ENCODE results near the gene TMEM156. TPM values are rescaled to one million over a fixed set of nuclear protein-coding genes. Genes with fewer than 3 reads are reported as not detected.
"Not testable (repeated sequence)": the region's sequence is repeated elsewhere in the genome, so short reads cannot be mapped to it uniquely, and the experiment has no call there.

Gene TMEM156
- total RNA-seq, 1 experiment from 2014 or later: not detected

DNA sequence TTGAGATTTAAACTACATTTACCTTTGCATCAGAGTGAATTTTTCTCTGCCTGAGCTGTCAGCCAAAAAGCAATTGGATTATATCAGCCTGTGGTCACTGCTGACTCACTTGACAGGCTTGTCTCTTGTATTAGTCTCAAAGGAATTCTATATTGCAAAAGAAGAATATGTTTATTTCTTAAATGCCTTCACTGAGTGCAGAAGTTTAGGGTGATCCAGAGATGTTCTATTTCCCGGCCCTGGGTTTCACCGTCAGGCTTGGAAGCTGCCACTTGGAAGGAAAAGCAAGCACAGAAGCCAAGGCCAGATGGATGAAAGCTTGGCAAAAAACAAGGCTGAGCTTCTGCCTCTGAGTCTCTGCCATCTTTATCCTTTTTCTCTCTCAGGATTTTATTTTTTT is 83.7 kb downstream of the TMEM156 start:
- no peaks in the 10 kb centered on the region for H3K36me3 ChIP-seq (replicated peaks; ENCODE audit: control insufficient read depth, insufficient read depth, low read length)
- DNase-seq: no peak
- no peaks in the 10 kb centered on the region for H3K27me3 ChIP-seq (ENCODE audit: control insufficient read depth, insufficient read depth, low read length)
- H3K4me3 ChIP-seq (ENCODE audit: insufficient read depth, low read depth, low read length): no peak overlapping the region

GRCh38 chr4:38946919-38947318 is 85.3 kb downstream of the TMEM156 start:
- no peak for DNase-seq
- Histone ChIP-seq H3K4me3 (ENCODE audit: insufficient read depth, low read depth, low read length) (no peak overlapping the region), H3K36me3 (replicated peaks; ENCODE audit: control insufficient read depth, insufficient read depth, low read length) (no peaks in the 10 kb centered on the region)

GRCh38 chr4:38944440-38944839 is 87.8 kb downstream of the TMEM156 start:
- no peaks in the 10 kb centered on the region for H3K27me3 ChIP-seq (ENCODE audit: control insufficient read depth, insufficient read depth, low read length)
- no peak overlapping the region for H3K4me3 ChIP-seq (ENCODE audit: insufficient read depth, low read depth, low read length)
- H3K36me3 ChIP-seq (replicated peaks; ENCODE audit: control insufficient read depth, insufficient read depth, low read length): no peaks in the 10 kb centered on the region
- no peak for DNase-seq

More at GRCh38 chr4:38946919-38947318, 85.3 kb downstream of the TMEM156 start:
- H3K27me3 ChIP-seq (ENCODE audit: control insufficient read depth, insufficient read depth, low read length): no peaks in the 10 kb centered on the region

DNA sequence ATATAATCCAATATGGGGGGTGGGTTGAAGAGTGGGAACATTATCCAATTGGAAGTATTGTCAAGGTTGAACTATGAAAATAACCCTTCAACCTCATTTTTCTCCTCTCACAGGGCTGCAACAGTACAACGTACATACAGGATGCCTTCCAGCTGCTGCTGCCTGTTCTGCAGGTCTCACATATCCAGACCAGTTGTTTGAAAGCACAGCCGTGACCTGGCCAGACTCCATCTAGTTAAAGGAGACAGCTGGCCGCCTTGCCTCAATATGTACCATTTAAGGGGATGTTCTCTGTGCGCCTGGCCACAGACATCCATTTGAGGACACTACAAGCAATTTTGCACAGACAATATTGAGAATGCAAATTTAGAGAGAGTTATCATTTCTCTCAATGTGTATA is 88.9 kb downstream of the TMEM156 start:
- DNase-seq: no peak
- Histone ChIP-seq H3K4me3 (ENCODE audit: insufficient read depth, low read depth, low read length) (no peak overlapping the region), H3K36me3 (replicated peaks; ENCODE audit: control insufficient read depth, insufficient read depth, low read length) (no peaks in the 10 kb centered on the region), H3K27me3 (ENCODE audit: control insufficient read depth, insufficient read depth, low read length) (no peaks in the 10 kb centered on the region)

DNA sequence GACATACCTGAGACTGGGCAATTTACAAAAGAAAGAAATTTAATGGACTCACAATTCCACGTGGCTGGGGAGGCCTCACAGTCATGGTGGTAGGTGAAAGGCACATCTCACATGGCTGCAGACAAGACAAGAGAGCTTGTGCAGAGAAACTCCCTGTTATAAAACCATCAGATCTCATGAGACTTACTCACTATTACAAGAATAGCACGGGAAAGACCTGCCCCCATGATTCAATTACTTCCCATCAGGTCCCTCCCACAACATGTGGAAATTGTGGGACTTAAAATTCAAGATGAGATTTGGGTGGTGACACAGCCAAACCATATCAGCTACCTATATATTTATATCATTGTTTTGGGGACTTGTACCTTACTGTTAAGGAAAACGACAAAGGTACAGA is 90.3 kb downstream of the TMEM156 start:
- not testable (repeated sequence) for DNase-seq; H3K27me3 ChIP-seq (ENCODE audit: control insufficient read depth, insufficient read depth, low read length); H3K36me3 ChIP-seq (replicated peaks; ENCODE audit: control insufficient read depth, insufficient read depth, low read length); H3K4me3 ChIP-seq (ENCODE audit: insufficient read depth, low read depth, low read length)

- no peak for DNase-seq
- H3K36me3 ChIP-seq (replicated peaks; ENCODE audit: control insufficient read depth, insufficient read depth, low read length): no peaks in the 10 kb centered on the region; the same call in none of the 2 replicates
- H3K27me3 ChIP-seq (ENCODE audit: control insufficient read depth, insufficient read depth, low read length): no peaks in the 10 kb centered on the region
- H3K4me3 ChIP-seq (ENCODE audit: insufficient read depth, low read depth, low read length): no peak overlapping the region
These were observed 91.7 kb downstream of the TMEM156 start for GRCh38 chr4:38940476-38940875.

- DNase-seq: no peak
- H3K4me3 ChIP-seq (ENCODE audit: insufficient read depth, low read depth, low read length): no peak overlapping the region
- H3K27me3 ChIP-seq (ENCODE audit: control insufficient read depth, insufficient read depth, low read length): no peaks in the 10 kb centered on the region
- no peaks in the 10 kb centered on the region; the same call in none of the 2 replicates for H3K36me3 ChIP-seq (replicated peaks; ENCODE audit: control insufficient read depth, insufficient read depth, low read length)
These were observed 93.0 kb downstream of the TMEM156 start for GRCh38 chr4:38939165-38939564.

GRCh38 chr4:38935391-38936073 is 96.7 kb downstream of the TMEM156 start:
- H3K36me3 ChIP-seq (replicated peaks; ENCODE audit: control insufficient read depth, insufficient read depth, low read length): no peaks in the 10 kb centered on the region; the same call in none of the 2 replicates
- H3K27me3 ChIP-seq (ENCODE audit: control insufficient read depth, insufficient read depth, low read length): no peaks in the 10 kb centered on the region
- H3K4me3 ChIP-seq (ENCODE audit: insufficient read depth, low read depth, low read length): no peak overlapping the region
- no peak for DNase-seq

DNA sequence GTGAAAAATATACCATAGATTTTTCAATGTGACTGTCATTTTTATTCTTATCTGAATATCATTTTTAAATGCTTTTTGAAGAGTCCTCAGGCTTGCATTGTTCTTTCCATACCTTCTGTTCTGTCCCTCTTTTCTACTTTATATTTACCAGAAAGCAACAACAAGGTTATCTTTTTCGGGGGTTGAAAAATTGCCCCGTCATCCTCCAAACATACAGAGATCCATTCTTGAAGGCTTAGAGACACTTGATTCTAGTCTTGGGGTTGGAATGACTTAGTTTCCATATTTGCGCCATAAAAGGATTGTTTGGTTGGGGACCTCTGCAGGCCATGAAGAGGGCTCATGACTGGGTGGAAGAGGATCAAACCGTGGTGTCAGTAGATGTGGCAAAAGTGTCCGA is 101.1 kb downstream of the TMEM156 start:
- DNase-seq: no peak
- no peaks in the 10 kb centered on the region for H3K27me3 ChIP-seq (ENCODE audit: control insufficient read depth, insufficient read depth, low read length)
- H3K36me3 ChIP-seq (replicated peaks; ENCODE audit: control insufficient read depth, insufficient read depth, low read length): no peaks in the 10 kb centered on the region; the same call in 1 of the 2 replicates
- H3K4me3 ChIP-seq (ENCODE audit: insufficient read depth, low read depth, low read length): no peak overlapping the region

GRCh38 chr4:38930707-38931106 is 101.5 kb downstream of the TMEM156 start:
- no peak for DNase-seq
- H3K27me3 ChIP-seq (ENCODE audit: control insufficient read depth, insufficient read depth, low read length): no peaks in the 10 kb centered on the region
- no peaks in the 10 kb centered on the region; the same call in 1 of the 2 replicates for H3K36me3 ChIP-seq (replicated peaks; ENCODE audit: control insufficient read depth, insufficient read depth, low read length)
- no peak overlapping the region for H3K4me3 ChIP-seq (ENCODE audit: insufficient read depth, low read depth, low read length)

DNA sequence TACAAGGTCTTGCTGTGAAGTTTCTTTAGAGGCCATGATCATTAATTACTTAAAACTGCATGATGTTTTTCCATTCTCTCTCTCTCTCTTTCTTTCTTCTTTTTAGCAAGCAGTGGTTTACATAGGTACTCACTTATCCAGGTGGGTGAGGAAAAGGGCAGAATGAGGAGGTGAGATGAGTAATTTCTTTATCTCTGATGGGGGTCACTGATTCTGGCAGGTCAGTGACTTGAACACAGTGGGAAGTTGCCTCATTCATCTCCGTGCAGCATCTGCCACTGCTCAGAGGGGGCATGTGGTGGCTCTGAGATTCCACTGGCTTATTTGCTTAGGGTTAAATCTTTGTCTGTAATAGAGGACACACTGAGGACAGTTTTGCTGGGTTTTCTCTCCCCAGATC is 102.0 kb downstream of the TMEM156 start:
- Histone ChIP-seq H3K36me3 (replicated peaks; ENCODE audit: control insufficient read depth, insufficient read depth, low read length) (no peaks in the 10 kb centered on the region; the same call in 1 of the 2 replicates), H3K4me3 (ENCODE audit: insufficient read depth, low read depth, low read length) (no peak overlapping the region), H3K27me3 (ENCODE audit: control insufficient read depth, insufficient read depth, low read length) (no peaks in the 10 kb centered on the region)
- peak; percentile 19 for DNase-seq

GRCh38 chr4:38928974-38929373 is 103.2 kb downstream of the TMEM156 start:
- DNase-seq: no peak
- no peaks in the 10 kb centered on the region; the same call in 1 of the 2 replicates for H3K36me3 ChIP-seq (replicated peaks; ENCODE audit: control insufficient read depth, insufficient read depth, low read length)
- H3K4me3 ChIP-seq (ENCODE audit: insufficient read depth, low read depth, low read length): no peak overlapping the region
- no peaks in the 10 kb centered on the region for H3K27me3 ChIP-seq (ENCODE audit: control insufficient read depth, insufficient read depth, low read length)

GRCh38 chr4:38928568-38928967 is 103.6 kb downstream of the TMEM156 start:
- H3K36me3 ChIP-seq (replicated peaks; ENCODE audit: control insufficient read depth, insufficient read depth, low read length): no peaks in the 10 kb centered on the region; the same call in 1 of the 2 replicates
- no peak for DNase-seq
- H3K27me3 ChIP-seq (ENCODE audit: control insufficient read depth, insufficient read depth, low read length): no peaks in the 10 kb centered on the region

GRCh38 chr4:38926896-38927295 is 105.3 kb downstream of the TMEM156 start:
- Histone ChIP-seq H3K36me3 (replicated peaks; ENCODE audit: control insufficient read depth, insufficient read depth, low read length) (no peaks in the 10 kb centered on the region; the same call in 1 of the 2 replicates), H3K4me3 (ENCODE audit: insufficient read depth, low read depth, low read length) (no peak overlapping the region), H3K27me3 (ENCODE audit: control insufficient read depth, insufficient read depth, low read length) (no peaks in the 10 kb centered on the region)
- no peak for DNase-seq

More at GRCh38 chr4:38928568-38928967, 103.6 kb downstream of the TMEM156 start:
- no peak overlapping the region for H3K4me3 ChIP-seq (ENCODE audit: insufficient read depth, low read depth, low read length)

DNA sequence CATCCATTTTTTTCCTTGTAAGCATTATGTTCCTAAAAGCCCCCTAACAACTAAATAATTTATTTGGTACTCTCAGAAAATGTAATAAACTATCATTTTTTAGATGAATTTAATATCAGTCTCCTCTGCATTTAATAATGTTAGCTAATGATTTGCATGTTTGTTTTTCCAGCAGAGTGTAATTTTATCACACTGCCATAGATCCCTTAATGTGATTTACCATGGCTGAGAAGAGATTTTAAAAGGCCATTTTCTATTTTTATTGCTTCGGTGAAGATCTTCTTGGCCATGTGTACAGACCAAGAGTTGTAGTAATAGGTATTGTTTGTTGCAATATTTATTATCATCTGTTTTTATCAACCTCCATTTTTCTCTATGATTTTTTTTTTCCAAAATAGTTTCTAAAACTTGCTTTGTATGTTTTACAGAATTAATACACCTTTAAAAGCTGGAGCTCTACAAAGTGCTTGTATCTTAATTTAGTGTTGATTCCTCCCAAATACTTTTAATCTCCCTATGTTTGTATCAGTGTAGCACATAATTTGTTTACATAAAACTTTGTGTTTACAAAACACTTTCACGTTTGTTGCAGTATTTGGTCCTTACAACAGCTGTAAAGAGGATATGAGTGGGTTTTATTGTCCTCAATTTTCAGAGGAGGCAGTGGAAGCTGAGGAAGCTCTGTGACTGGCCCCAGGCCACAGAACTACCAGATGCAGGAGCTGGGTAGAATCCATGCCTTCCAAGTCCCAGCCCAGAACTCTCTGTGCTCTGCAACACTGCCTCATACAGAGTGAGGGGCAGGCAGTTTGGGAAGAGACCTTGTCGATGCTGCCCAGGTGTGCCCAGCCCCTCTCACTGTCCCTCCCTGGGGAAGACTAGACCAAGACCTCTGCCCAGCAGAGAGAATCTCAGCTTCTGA is 106.5 kb downstream of the TMEM156 start:
- Histone ChIP-seq H3K36me3 (replicated peaks; ENCODE audit: control insufficient read depth, insufficient read depth, low read length) (no peaks in the 10 kb centered on the region; the same call in 1 of the 2 replicates), H3K27me3 (ENCODE audit: control insufficient read depth, insufficient read depth, low read length) (no peaks in the 10 kb centered on the region), H3K4me3 (ENCODE audit: insufficient read depth, low read depth, low read length) (no peak overlapping the region)
- no peak for DNase-seq

All from H7 (cell line).